IPS DF 6.9 (cell line): Measurements from ENCODE around the gene ETV6.
A peak's percentile ranks its signal among the peaks of the same experiment; 100 is the strongest.

ENCODE experiments used
- DNase-seq: peaks from one replicate; pipeline ENCODE4 v3.0.0-alpha.2; 2013; ENCODE audit warnings: low read depth, low spot score
- H3K27ac ChIP-seq: one replicate; pipeline ENCODE4 v1.5.1; 2013; ENCODE audit warnings: low read length, control low read depth
- H3K27me3 ChIP-seq: 2 replicates; pipeline ENCODE4 v1.6.1; 2013; ENCODE audit warnings: mild to moderate bottlenecking, low read length; ENCODE audit not compliant: control insufficient read depth, insufficient read depth
- H3K36me3 ChIP-seq: 2 replicates; pipeline ENCODE4 v1.6.1; 2013; ENCODE audit warnings: low read length; ENCODE audit not compliant: control insufficient read depth, insufficient read depth
- H3K4me1 ChIP-seq: 2 replicates; pipeline ENCODE4 v1.6.1; 2013; ENCODE audit warnings: low read length; ENCODE audit not compliant: control insufficient read depth, insufficient read depth
- H3K4me3 ChIP-seq: 2 replicates; pipeline ENCODE4 v1.5.1; 2013; ENCODE audit warnings: mild to moderate bottlenecking, low read length
- H3K9me3 ChIP-seq: 2 replicates; pipeline ENCODE4 v1.6.1; 2013; ENCODE audit warnings: low read length, inconsistent platforms; ENCODE audit not compliant: control insufficient read depth, insufficient read depth
- WGBS: extraction: QIAGEN DNeasy Blood & Tissue Kit; methylation state at CpG from one replicate; pipeline ENCODE4 v1.1.7; 2013; ENCODE audit warnings: mixed read lengths, missing lambda C conversion rate; ENCODE audit not compliant: insufficient read length, insufficient coverage; 5-methylcytosine and 5-hydroxymethylcytosine counted together

The ETV6 gene

GRCh38 chr12:11642785-11643184 lies 6.7 kb upstream of the ETV6 start:
- no peak overlapping the region for H3K27ac ChIP-seq
- no peak for DNase-seq
- no peaks in the 10 kb centered on the region for H3K36me3 ChIP-seq
- no CpG with 5 or more reads among the region's 1 CpG for WGBS
- H3K9me3 ChIP-seq, result no peaks in the 10 kb centered on the region
- no peak overlapping the region for H3K4me3 ChIP-seq
- H3K27me3 ChIP-seq, result no peaks in the 10 kb centered on the region
- H3K4me1 ChIP-seq, result no peaks in the 10 kb centered on the region

GRCh38 chr12:11645391-11645790 lies 4.1 kb upstream of the ETV6 start:
- H3K9me3 ChIP-seq, result no peaks in the 10 kb centered on the region
- no peak overlapping the region for H3K4me3 ChIP-seq
- WGBS, result no CpG with 5 or more reads among the region's 1 CpG
- no peaks in the 10 kb centered on the region for H3K4me1 ChIP-seq
- H3K27me3 ChIP-seq, result no peaks in the 10 kb centered on the region
- H3K36me3 ChIP-seq, result no peaks in the 10 kb centered on the region
- H3K27ac ChIP-seq, result no peak overlapping the region
- DNase-seq, result no peak

GRCh38 chr12:11648514-11649412 lies 711 bp upstream of the ETV6 start:
- no CpG with 5 or more reads among the region's 58 CpGs for WGBS
- Histone ChIP-seq H3K4me1 (peaks cover 1% of the 10 kb centered on the region; the same call in 1 of the 2 replicates), H3K27ac (no peak overlapping the region)

GRCh38 chr12:11650286-11651281 lies 1.1 kb downstream of the ETV6 start:
- no CpG with 5 or more reads among the region's 25 CpGs for WGBS
- Histone ChIP-seq H3K36me3 (no peaks in the 10 kb centered on the region), H3K4me3 (peak overlapping the region; percentile 81; the same call in 1 of the 2 replicates), H3K4me1 (peaks cover 1% of the 10 kb centered on the region; the same call in 1 of the 2 replicates), H3K27ac (no peak overlapping the region), H3K27me3 (no peaks in the 10 kb centered on the region; the same call in 1 of the 2 replicates), H3K9me3 (no peaks in the 10 kb centered on the region)
- no peak for DNase-seq

More at GRCh38 chr12:11648514-11649412, 711 bp upstream of the ETV6 start:
- Histone ChIP-seq H3K27me3 (no peaks in the 10 kb centered on the region; the same call in 1 of the 2 replicates), H3K4me3 (peak overlapping the region; percentile 81; the same call in 1 of the 2 replicates), H3K36me3 (no peaks in the 10 kb centered on the region), H3K9me3 (no peaks in the 10 kb centered on the region)
- no peak for DNase-seq

- Histone ChIP-seq H3K9me3 (no peaks in the 10 kb centered on the region), H3K4me3 (no peak overlapping the region), H3K27ac (no peak overlapping the region), H3K36me3 (no peaks in the 10 kb centered on the region), H3K27me3 (no peaks in the 10 kb centered on the region; the same call in 1 of the 2 replicates), H3K4me1 (peaks cover 1% of the 10 kb centered on the region; the same call in 1 of the 2 replicates)
- no peak for DNase-seq
- WGBS, result no CpG with 5 or more reads among the region's 4 CpGs
Observed at GRCh38 chr12:11651381-11651780, 1.9 kb downstream of the ETV6 start.

- no peak overlapping the region for H3K27ac ChIP-seq
- no peak overlapping the region for H3K4me3 ChIP-seq
- WGBS, result no CpG with 5 or more reads among the region's 6 CpGs
Observed at GRCh38 chr12:11651785-11652184, 2.3 kb downstream of the ETV6 start.

GRCh38 chr12:11652351-11653040 lies 3.0 kb downstream of the ETV6 start:
- no peak overlapping the region for H3K27ac ChIP-seq
- H3K36me3 ChIP-seq, result no peaks in the 10 kb centered on the region
- DNase-seq, result no peak
- no peak overlapping the region for H3K4me3 ChIP-seq
- H3K4me1 ChIP-seq, result peaks cover 2% of the 10 kb centered on the region; the same call in 1 of the 2 replicates
- H3K27me3 ChIP-seq, result no peaks in the 10 kb centered on the region; the same call in 1 of the 2 replicates
- no peaks in the 10 kb centered on the region for H3K9me3 ChIP-seq
- WGBS, result no CpG with 5 or more reads among the region's 16 CpGs

More at GRCh38 chr12:11651785-11652184, 2.3 kb downstream of the ETV6 start:
- no peak for DNase-seq
- no peaks in the 10 kb centered on the region for H3K9me3 ChIP-seq
- no peaks in the 10 kb centered on the region; the same call in 1 of the 2 replicates for H3K27me3 ChIP-seq
- peaks cover 1% of the 10 kb centered on the region; the same call in 1 of the 2 replicates for H3K4me1 ChIP-seq
- no peaks in the 10 kb centered on the region for H3K36me3 ChIP-seq

GRCh38 chr12:11653215-11653753 lies 3.8 kb downstream of the ETV6 start:
- no peaks in the 10 kb centered on the region; the same call in 1 of the 2 replicates for H3K27me3 ChIP-seq
- H3K4me1 ChIP-seq, result peaks cover 3% of the 10 kb centered on the region; the same call in 1 of the 2 replicates
- no peak overlapping the region for H3K27ac ChIP-seq
- no CpG with 5 or more reads among the region's 7 CpGs for WGBS
- H3K36me3 ChIP-seq, result no peaks in the 10 kb centered on the region
- no peak overlapping the region for H3K4me3 ChIP-seq
- no peak for DNase-seq
- no peaks in the 10 kb centered on the region for H3K9me3 ChIP-seq

GRCh38 chr12:11654338-11654737 lies 4.9 kb downstream of the ETV6 start:
- WGBS, result no CpG with 5 or more reads among the region's 4 CpGs
- H3K36me3 ChIP-seq, result no peaks in the 10 kb centered on the region
- H3K4me3 ChIP-seq, result no peak overlapping the region
- H3K27me3 ChIP-seq, result no peaks in the 10 kb centered on the region; the same call in 1 of the 2 replicates
- H3K4me1 ChIP-seq, result peaks cover 3% of the 10 kb centered on the region; the same call in 1 of the 2 replicates
- no peak overlapping the region for H3K27ac ChIP-seq
- H3K9me3 ChIP-seq, result no peaks in the 10 kb centered on the region
- DNase-seq, result no peak
